OCI-LY7 (cell line): Measurements from ENCODE around the gene CRYBG1.

Source experiments
- EZH2phosphoT487 ChIP-seq: fragments of 200-600 bp; sonication (generic); IDR thresholded peaks from 2 replicates; pipeline ENCODE4 v1.6.1; 2018; ENCODE audit warnings: low read depth, borderline replicate concordance, mild to moderate bottlenecking, mixed run types, antibody characterized with exemption, low read length, moderate library complexity, mixed read lengths
- TF ChIP-seq, protein P1 (sequence below): fragments of 200-600 bp; sonication (generic); conservative IDR thresholded peaks from 2 replicates; pipeline ENCODE4 v1.5.1; 2014; ENCODE audit warnings: mild to moderate bottlenecking, antibody characterized with exemption, low read length, moderate library complexity, mixed read lengths

DNA sequence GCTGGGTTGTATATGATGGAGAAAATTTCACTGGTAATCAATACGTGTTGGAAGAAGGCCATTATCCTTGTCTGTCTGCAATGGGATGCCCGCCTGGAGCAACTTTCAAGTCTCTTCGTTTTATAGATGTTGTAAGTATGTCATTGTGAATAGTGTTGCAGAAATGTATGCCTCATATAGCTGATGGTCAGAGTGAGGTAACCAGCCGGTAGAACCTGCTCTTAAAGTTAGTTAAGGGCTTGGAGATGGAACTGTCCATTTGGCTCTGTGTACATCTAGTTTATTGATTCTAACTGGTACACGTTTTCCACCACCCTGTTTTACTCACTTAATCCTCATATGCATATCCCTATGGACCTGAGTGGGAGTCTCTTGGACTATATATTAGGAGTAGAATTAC lies 195.2 kb downstream of the CRYBG1 start:
- TF ChIP-seq, protein P1, sequence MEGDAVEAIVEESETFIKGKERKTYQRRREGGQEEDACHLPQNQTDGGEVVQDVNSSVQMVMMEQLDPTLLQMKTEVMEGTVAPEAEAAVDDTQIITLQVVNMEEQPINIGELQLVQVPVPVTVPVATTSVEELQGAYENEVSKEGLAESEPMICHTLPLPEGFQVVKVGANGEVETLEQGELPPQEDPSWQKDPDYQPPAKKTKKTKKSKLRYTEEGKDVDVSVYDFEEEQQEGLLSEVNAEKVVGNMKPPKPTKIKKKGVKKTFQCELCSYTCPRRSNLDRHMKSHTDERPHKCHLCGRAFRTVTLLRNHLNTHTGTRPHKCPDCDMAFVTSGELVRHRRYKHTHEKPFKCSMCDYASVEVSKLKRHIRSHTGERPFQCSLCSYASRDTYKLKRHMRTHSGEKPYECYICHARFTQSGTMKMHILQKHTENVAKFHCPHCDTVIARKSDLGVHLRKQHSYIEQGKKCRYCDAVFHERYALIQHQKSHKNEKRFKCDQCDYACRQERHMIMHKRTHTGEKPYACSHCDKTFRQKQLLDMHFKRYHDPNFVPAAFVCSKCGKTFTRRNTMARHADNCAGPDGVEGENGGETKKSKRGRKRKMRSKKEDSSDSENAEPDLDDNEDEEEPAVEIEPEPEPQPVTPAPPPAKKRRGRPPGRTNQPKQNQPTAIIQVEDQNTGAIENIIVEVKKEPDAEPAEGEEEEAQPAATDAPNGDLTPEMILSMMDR: no peak
- no peak for TF ChIP-seq EZH2phosphoT487
